GM19238 (cell line): ENCODE data around the gene ADRB1.

Source experiments
- DNase-seq: peaks from one replicate; pipeline ENCODE4 v3.0.0; 2011; ENCODE audit warnings: low spot score; ENCODE audit not compliant: insufficient read length

Gene ADRB1

DNA sequence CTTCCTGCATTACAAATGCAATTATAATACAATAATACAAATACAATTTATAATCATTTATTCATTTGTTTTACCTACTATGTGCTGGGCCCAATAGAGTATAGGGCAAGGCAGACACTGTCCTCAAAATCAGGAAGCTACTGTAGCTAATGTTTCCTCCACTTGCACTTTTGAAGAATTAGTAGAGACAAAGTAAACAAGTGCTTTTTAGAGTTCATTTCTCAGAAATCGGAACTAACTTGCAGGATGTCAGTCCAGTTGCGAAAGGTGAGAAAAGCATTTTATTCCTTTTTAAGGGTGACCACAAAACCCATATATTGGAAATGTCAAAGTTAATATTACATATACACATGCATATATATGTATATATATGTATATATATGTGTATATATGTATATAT is 14.2 kb downstream of the ADRB1 start:
- no peak for DNase-seq

DNA sequence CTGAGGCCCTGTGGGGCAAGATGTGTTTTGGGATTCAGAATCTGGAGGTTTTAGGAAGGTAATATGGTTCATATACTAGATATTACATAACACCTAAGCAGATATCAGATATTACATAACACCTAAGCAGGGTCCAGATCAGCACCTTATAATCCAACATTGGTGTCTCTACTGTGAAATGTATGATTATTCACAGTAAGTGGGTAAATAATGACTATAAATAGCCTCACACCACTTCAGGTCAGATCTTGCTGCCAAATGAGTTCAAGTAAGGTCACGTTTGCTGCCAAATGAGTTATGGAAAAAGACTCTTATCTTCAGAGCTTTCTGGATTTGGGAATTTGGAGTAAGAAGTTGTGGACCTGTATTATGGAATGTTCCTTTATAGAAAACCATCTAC is 14.6 kb downstream of the ADRB1 start:
- no peak for DNase-seq

DNA sequence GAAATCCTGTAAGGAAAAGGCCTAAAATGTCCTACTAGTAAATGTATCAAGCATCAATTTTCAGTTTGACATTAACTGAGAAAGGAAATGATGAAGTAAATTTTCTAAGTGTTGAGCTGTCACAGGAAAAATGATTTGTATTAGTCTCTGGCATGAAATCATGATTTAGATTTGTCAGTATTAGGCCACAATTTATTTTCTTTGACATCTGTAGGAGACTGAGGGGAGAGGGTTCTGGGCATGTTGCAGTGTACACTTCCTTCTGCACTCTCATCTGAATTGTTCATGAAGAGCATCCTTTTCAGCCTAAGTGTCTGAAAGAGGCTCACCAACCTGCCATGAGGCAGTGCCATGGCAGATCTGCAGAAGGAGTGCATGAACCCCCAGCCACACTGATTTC is 15.9 kb downstream of the ADRB1 start:
- DNase-seq, result no peak

DNA sequence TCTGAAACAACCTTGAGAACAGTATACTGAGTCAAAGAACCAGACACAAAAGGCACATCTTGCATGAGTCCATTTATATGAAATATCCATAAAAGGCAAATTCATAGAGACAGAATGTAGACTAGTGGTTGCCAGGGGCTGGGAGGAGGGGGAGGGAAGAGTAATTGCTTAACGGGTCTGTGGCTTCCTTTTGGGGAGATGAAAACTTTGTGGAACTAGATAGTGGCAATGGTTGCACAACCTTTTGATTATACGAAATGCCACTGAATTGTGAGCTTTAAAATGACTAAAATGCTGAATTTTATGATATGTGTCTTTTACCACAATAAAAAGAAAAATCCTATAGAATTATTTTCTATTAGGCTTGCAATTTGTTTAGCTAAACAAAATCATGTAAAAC is 16.8 kb downstream of the ADRB1 start:
- no peak for DNase-seq

DNA sequence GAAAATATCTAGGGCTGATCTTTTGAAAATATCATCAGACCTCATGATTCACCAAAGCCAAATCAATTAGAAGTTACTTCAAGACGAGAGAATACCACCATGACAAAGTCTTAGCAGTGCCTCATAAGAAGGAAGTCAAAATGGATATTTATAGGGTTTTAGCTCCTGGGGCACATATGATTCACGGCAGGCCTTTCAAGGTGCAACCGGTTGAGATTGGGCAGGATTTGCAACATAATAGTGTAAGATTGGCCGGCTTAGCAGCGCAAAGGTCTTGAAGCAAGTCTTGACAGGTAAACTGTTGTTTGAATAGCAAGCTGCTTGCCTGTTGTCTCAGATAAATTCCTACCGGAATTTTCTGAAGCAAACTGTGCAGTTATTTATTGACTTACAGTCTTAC is 17.5 kb downstream of the ADRB1 start:
- DNase-seq, result no peak

DNA sequence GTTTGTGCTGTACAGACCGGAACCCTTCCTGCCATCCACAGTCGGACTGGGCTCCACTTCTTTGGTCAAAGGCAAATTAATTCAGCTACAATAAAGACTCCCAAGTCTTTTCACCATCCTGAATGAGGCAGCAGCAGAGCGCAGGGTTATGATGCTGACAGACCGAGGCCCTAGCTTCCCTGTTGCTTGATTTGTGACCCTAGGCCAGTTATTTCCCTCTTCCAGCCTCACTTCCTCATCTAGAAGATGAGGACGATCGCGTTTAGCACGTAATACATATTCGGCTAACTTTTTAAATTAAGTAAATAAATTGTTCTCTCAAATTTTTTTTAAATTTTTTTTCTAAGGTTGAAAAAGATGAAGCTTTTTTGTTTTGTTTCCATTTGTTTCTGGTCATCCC is 18.1 kb downstream of the ADRB1 start:
- no peak for DNase-seq

DNA sequence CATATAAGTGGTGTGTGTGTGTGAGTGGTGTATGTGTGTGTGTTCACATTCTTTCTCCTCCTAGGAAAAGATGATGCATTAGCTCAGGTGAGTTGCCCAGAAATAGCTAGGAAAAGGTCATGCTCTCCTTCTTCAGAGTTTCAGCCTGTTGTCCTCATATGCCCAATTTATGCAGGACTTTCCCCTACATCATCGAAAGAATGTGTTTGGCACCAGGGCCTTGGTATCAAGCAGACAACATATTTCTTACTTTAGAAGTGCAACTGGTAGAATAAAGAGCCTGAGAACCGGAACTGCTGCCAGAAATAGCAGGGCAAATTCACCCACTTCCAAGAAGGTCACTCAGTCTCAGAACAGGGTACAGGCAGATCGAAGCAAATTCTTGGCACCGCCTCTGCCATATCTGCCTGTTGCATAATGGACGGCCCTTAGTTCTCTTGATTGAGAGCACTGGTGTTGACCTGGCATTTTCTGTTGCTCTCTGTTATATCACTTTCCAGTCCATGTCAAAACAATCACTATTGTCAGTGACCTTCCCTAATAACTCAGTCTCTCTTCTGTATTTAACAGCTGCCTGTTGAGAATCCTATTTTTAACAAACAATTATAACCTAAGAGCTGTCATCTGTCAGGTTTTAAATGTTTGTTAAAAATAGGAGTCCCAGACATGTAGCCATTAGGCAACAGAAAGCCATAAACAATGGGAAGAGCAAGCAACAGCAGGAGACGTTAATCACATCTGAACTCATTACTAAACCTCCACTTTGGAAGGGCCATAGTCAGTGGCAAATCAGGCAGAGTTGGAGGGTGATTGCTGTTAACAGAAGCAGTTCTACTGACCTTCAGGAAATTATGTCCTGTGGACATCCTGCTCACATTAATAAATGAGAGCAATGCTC is 20.7 kb downstream of the ADRB1 start:
- no peak for DNase-seq

DNA sequence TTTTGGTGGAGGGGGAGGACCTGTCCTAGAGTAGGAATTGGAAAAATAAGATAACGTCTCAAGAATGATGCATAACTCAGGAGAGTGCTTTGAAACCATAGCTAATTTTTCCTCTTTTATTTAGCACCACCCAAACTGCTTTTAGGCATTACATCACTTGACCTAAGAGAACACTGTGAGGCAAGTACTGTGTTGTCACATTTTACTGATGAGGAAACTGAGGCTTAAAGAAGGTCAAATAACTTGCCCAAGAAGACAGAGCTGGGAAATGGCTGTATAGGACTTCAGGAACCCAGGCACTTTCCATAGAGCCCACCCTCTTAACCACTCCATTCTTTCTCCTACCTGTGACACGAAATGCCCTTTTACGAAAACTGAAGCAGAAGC is 21.4 kb downstream of the ADRB1 start:
- no peak for DNase-seq

DNA sequence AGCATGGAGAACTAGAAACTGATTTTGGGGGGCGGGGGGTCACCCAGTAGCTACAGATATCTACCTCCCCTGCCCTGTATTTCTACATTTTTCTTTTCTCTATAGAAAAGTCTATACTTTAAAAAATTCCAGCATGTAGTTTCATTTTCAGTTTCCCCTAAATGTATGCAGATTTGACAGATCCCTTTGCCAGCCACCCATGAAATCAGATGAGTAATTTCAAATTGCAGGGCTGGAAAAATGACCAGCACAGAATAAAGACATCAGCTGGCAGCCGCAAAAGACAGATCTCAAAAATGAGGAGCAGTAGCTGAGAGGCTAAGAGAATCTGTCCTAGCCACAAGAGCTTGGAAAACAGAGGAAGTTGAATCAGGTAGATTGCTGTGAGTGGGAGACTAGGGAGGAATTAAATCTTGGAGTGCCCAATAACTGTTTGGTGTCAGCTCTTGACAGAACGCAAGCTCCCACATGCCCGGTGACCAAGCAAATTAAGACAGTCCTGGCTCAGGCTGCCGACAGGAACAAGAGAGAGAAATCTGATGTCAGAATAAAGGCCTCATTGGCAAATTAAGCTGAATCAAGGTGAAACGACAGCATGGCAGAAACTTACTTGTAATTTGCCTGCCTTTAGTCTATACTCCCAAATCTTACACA is 24.5 kb downstream of the ADRB1 start:
- no peak for DNase-seq

DNA sequence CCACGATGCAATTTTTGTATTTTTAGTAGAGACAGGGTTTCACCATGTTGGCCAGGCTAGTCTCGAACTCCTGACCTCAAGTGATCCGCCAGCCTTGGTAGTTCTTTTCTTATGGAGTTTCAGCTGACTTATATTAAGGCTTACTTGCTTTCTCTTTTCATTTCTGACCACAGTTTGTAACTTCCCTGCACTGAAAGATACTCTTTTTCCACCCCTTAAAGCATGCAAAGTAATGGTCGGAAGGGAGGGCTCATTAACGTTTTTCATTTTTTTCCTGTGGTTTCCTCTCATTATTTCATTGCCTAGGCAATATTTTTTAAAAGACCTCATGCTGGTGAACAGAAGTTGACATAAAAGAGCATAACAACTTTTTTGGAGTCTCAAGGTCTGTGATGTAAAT is 27.0 kb downstream of the ADRB1 start:
- DNase-seq, result no peak

DNA sequence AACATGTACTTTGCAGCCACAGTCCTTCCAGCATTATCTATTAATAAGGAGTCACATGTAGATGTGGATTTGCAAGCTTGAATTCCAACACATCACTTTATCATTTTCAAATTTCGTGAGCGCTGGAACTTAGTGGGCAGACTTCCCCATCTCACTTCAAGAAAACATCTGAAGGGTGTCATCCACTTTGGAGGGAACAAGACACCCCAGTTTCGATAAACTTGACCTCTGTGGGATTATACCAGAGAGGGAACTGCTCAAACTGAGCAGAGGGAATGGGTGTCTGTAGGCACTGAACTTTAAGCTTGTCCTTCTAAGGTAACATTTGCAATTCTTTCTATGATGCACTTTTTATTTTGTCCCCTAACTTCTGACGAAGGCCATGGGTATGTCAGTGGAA is 27.5 kb downstream of the ADRB1 start:
- no peak for DNase-seq

DNA sequence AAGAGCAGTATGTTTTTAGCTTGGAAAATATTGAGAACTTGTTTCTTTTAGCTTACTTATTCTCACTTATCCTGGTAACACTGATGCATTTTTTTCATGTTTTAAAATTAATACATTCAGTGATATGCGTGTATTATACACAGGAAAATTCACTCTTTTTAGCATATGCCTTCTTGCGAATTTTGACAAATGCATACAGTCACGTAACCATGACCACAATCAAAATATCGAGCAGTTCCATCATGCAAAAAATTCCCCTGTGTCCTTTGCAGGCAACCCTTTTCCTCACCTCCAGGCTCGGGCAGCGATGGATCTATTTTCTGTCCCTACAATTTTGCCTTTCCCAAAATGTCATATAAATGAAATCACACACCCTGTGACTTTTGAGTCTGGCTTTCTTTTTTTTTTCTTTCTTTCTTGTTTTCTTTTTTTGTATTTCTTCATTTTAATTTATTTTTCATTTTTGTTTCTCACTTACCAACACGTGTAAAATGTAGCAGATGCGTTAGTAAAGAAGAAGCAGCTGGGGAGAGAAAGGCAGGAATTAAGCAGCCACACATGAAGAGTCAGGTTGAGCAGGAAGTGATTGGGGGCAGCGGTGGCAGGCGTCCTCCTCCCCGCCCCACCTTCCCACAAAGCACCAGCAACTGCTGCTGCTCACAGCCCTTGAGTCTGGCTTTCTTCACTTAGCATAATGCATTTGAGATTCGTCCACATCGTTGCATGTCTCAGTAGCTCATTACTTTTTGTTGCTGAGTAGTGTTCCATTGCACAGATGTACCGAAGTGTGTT is 29.9 kb downstream of the ADRB1 start:
- DNase-seq, result no peak

DNA sequence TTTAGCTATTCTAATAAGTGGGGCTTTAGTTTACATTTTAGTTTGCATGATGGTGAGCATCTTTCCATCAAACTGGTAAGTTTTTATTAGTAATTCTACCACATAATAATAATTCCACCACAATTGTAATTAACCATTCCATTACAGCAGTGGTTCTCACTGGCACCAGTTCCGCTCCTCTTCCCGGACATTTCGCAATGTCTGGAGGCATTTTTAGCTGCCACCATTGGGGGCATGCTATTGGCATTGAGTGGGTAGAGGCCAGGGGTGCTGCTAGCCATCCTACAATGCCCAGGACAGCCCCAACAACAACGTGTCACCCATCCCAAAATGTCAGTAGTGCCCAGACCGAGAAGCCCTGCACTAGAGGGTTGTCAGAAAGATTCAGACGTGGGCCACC is 31.4 kb downstream of the ADRB1 start:
- no peak for DNase-seq

DNA sequence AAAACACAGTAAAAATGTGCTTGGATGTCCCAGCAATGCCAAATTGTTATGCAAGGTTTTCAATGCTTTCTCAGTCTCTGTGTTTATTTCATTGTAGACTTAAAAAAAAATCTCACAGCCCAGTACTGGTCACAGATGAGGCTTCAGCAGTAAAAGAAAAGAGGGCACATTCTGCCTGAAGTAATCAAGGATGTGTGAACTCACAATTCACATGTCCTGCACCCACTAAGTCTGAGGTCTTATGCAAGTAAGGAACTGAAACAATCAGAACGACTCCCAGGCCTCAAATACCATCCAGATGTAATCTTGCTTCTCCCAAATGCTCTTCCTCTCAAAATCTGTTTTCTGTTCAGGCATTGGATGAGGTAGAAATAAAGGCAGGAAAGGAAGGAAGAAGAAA is 33.7 kb downstream of the ADRB1 start:
- DNase-seq, result no peak

DNA sequence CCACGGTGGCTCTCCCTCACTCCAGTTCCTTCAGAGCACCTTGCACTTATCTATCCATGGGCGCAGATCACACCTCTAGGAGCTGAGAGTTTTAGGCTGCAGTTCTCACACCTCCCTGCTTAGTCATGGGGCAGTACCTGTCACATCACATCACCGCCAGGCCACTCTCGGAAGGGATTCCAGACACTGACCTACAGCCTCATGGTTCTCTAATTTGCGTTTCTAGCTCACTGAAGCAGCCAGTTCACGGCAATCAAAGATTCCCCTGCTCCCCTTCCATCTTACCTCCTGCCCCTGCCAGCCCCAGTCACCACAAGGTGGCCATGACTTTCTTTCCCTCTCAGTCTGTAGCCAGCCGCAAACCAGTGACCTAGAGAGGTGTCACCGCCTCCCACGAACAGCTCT is 34.2 kb downstream of the ADRB1 start:
- DNase-seq, result no peak

DNA sequence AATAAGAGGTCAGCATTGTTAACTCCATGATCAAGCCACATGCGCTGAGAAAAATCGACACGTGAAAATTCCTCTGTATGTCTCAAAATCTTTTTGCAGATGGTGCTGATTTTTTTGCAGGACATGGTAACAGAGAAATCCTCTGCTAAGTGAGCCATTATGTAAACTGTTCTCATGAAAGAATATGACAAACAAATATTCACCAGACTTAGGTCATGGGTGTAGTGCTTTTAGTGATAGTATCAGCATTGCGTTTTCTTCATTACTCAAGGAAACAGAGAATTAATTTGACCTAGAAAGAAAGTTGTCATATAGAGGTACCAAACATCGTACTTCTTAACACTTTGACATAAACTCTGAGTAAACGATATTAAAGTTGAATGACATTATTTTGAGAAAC is 34.7 kb downstream of the ADRB1 start:
- no peak for DNase-seq

DNA sequence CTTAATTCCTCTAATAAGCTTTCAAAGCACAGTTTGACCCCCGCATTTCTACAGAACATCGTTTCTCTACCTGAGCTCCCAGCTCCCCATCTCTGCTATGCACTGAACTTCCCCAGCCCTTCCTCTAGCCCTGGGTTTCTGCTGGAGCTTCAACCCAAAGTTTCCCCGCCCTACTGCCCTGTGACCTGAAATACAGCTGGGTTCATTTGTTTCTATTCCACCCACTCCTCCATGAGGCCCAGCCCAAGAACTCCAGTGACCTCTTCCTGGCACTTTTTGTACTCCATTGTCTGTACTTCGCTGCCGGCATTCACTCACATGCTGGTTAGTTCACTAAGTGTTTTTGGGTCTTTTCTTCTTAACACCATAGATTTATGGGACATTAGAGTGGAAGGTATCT is 35.8 kb downstream of the ADRB1 start:
- DNase-seq, result no peak

DNA sequence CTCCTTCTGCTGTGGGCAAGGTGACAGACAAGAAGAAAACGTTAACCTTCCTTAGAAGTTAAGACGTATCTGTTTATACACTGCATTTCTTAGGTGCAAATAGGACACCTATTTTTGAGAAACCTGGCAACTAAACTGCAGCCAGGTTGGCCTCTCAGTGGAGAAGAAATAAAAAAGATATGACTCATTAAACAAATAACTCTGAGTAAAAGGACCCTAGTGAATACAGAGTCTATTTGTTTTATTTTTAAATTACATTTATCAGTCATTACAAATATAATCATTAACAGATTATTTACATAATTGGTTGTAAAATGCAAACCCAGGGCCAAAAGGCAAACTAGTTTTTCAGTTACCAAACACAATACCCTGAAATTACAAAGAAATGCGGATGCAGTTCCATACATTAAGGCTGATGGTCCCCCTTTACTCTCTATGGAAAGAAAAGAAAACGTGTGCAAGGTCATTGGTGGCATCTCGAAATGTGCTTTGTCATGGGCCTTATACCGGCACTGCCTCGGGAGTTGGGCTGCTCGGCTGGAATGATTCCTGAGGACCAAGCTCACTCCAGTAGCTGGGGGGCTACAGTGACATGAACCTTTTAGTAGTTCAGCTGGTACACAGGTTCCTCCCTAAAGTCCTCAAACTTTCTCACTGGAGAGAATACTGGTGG is 38.4 kb downstream of the ADRB1 start:
- no peak for DNase-seq

DNA sequence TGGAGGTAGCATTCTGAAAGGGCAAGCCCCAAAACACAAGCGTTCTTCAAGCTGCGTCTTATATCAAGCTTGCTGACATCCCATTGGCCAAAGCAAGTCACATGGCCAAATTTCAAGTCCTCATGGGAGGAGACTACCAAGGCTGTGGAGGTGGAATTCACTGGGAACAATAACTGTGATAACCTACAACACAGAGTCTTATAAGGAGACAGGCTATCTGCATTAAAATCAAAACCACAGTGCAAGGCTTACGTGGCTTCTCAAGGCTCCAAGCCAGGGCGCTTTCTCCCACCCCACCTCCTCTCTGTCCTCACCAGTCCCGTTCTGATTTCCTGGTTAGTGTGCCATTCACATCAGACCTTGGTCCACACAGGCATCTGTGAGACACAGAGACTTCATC is 39.4 kb downstream of the ADRB1 start:
- DNase-seq, result no peak

DNA sequence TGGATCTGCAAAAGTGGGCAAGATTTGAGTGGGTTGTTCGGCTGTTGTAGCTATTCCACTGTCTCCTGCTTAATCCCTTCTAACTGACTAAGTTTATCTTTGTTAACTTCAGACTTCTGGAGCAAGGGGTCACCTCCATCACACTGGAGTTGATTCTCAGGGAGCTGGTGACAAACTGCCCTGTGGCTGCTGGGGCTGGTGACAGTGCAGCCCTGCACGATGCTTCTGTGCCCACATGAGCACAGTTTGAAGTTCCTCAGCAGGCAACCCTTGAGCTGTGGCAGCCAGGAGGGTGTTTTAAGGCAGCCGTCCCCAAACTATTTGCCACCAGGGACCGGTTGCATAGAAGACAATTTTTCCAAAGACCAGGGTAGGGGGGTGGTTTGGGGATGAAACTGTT is 40.5 kb downstream of the ADRB1 start:
- DNase-seq, result no peak

DNA sequence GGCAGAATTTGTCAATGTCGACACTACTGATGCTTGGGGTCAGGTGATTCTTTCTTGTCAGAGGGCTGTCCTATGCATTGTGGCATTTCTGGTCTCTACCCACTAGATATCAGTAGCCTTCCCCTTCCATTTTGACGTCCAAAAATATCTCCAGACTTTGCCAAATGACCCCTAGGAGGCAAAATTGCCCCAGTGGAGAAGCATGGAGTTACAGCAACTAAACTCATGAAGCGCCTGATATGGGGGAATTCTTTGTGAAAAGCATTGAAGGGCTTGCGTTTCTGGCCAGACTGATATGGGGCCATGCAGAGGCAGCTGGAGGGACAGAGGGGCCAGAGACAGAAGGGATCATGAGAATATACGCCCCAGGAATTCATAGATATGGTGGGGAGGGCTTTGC is 43.6 kb downstream of the ADRB1 start:
- DNase-seq, result no peak

DNA sequence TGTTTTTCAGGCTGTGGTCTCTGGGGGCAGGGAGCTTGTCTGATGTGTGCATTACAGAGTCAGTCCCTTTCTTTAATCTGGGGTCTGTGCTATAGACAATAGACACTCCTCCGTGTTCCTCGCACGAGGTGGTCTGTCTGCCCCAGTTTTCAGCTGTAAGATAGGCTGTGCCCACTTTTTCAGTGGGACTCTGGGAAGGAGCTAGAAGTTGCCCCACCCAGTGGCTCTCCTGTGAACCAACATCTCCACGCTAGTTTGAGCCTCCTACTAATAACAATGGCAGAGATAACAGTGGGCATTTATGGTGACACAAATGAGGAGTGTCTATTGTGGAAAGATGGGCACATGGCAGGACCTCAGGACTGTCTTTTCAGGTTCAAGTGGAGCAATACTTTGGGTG is 44.0 kb downstream of the ADRB1 start:
- DNase-seq, result no peak
